ENCODE measurements around the gene CLDN10. TPM values are rescaled to one million over a fixed set of nuclear protein-coding genes. Genes with fewer than 3 reads are reported as not detected.

The CLDN10 gene
- total RNA-seq, 4 donors from 2014 or later = 0.81 to 16.8 TPM; not detected in 2

GRCh38 chr13:95546919-95547318 lies 5.6 kb upstream of the CLDN10 start:
- Histone ChIP-seq H3K9me3 (no peaks in the 10 kb centered on the region), H3K36me3 (no peaks in the 10 kb centered on the region), H3K4me3 (no peak overlapping the region), H3K4me1 (no peaks in the 10 kb centered on the region), H3K27ac (no peak overlapping the region), H3K27me3 (peaks cover 55% of the 10 kb centered on the region)
- TF ChIP-seq CTCF (IDR thresholded peaks at IDR 0.05) (no peak), POLR2AphosphoS5 (IDR thresholded peaks at IDR 0.05) (no peak)
- 0 to 25% methylated on average over 1 to 2 of the region's 3 CpGs for WGBS, 2 donors (ENCODE audit: low coverage in 1 of 2)
- ATAC-seq = no peak

- Histone ChIP-seq H3K27me3 (peaks cover 62% of the 10 kb centered on the region), H3K4me3 (no peak overlapping the region), H3K9me3 (no peaks in the 10 kb centered on the region), H3K4me1 (peaks cover 0 to 5% (median 0%) of the 10 kb centered on the region in 3 donors), H3K27ac (no peak overlapping the region), H3K36me3 (no peaks in the 10 kb centered on the region)
- no peak for TF ChIP-seq POLR2A (IDR thresholded peaks at IDR 0.05)
- no peak for TF ChIP-seq CTCF (IDR thresholded peaks at IDR 0.05)
- no peak for TF ChIP-seq POLR2AphosphoS5 (IDR thresholded peaks at IDR 0.05)
- TF ChIP-seq EP300 (IDR thresholded peaks at IDR 0.05) = no peak
- 48 to 56% methylated on average over 5 to 6 of the region's 6 CpGs for WGBS, 2 donors (ENCODE audit: low coverage in 1 of 2)
- no peak for ATAC-seq
Measured at GRCh38 chr13:95547531-95548167, 4.9 kb upstream of the CLDN10 start.

GRCh38 chr13:95552208-95552538 lies 347 bp upstream of the CLDN10 start:
- Histone ChIP-seq H3K4me1 (peaks cover 0 to 14% (median 0%) of the 10 kb centered on the region in 3 donors), H3K9me3 (no peaks in the 10 kb centered on the region), H3K27me3 (peaks cover 72% of the 10 kb centered on the region), H3K27ac (no peak overlapping the region), H3K36me3 (no peaks in the 10 kb centered on the region), H3K4me3 (peak overlapping the region in 1 of 2 donors; percentile 2)
- ATAC-seq = no peak
- WGBS, 2 donors (ENCODE audit: low coverage in 1 of 2) = 80% methylated on average over 2 of the region's 17 CpGs; no CpG with 5 or more reads in 1 of the 2 donors
- TF ChIP-seq POLR2A (IDR thresholded peaks at IDR 0.05) (no peak), POLR2AphosphoS5 (IDR thresholded peaks at IDR 0.05) (no peak), CTCF (IDR thresholded peaks at IDR 0.05) (no peak), EP300 (IDR thresholded peaks at IDR 0.05) (no peak)

- Histone ChIP-seq H3K27me3 (peaks cover 67% of the 10 kb centered on the region), H3K36me3 (no peaks in the 10 kb centered on the region), H3K4me3 (no peak overlapping the region), H3K4me1 (peaks cover 0 to 14% (median 0%) of the 10 kb centered on the region in 3 donors), H3K27ac (no peak overlapping the region), H3K9me3 (no peaks in the 10 kb centered on the region)
- 43 to 59% methylated on average over 17 to 22 of the region's 29 CpGs for WGBS, 2 donors (ENCODE audit: low coverage in 1 of 2)
- TF ChIP-seq POLR2A (IDR thresholded peaks at IDR 0.05) (no peak), POLR2AphosphoS5 (IDR thresholded peaks at IDR 0.05) (no peak), CTCF (IDR thresholded peaks at IDR 0.05) (no peak), EP300 (IDR thresholded peaks at IDR 0.05) (no peak)
- ATAC-seq = no peak
Measured at GRCh38 chr13:95553581-95554385, 1.3 kb downstream of the CLDN10 start.

DNA sequence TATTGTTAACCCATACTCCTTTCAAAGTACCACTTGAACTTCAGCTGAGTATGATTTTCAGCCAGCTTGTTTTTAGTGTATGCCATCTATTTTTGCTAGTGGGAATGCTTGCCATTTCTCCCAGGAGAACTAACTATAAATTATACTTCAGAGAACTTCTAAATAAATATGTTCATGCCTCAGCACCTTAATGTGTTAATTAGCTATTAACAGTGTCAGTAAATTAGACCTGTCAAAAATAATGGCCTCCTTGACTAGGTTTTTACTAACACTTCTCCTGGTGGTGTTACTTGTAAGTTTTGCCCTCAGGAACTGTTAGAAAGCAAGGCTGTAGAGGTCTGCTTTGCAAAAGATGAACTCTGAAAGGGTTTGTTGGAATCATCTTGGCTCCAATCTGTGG lies 4.5 kb downstream of the CLDN10 start:
- Histone ChIP-seq H3K36me3 (no peaks in the 10 kb centered on the region), H3K27ac (no peak overlapping the region), H3K4me3 (no peak overlapping the region), H3K4me1 (peaks cover 0 to 14% (median 0%) of the 10 kb centered on the region in 3 donors), H3K27me3 (peaks cover 55% of the 10 kb centered on the region), H3K9me3 (no peaks in the 10 kb centered on the region)
- no peak for TF ChIP-seq EP300 (IDR thresholded peaks at IDR 0.05)
- TF ChIP-seq POLR2A (IDR thresholded peaks at IDR 0.05) = no peak
- no peak for TF ChIP-seq POLR2AphosphoS5 (IDR thresholded peaks at IDR 0.05)
- TF ChIP-seq CTCF (IDR thresholded peaks at IDR 0.05) = no peak
- no peak for ATAC-seq

Measured in gastroesophageal sphincter (tissue), 4 donors.